OCI-LY7 (cell line): ENCODE results near the gene DEF6. TPM values are rescaled to one million over a fixed set of nuclear protein-coding genes. Genes with fewer than 3 reads are reported as not detected.
"Not testable (repeated sequence)": the region's sequence is repeated elsewhere in the genome, so short reads cannot be mapped to it uniquely, and the experiment has no call there.

Experiments used
- BruUV-seq: library from RNA; stranded (reverse); fragments of 400-500 nt; replicated peaks from 2 replicates; lab custom pipeline; 2021; lab: Mats Ljungman, UMichigan
- CTCF ChIA-PET: fragments of 300-600 bp; sonication (Branson Sonifier 250); formaldehyde crosslinking; loops from one replicate; lab custom pipeline; 2022; ENCODE audit warnings: antibody characterized with exemption; ENCODE audit not compliant: unreplicated experiment; lab: Charles Lee
- POLR2A ChIA-PET: fragments of 300-600 bp; sonication (Branson Sonifier 250); formaldehyde crosslinking; loops from one replicate; lab custom pipeline; 2022; ENCODE audit warnings: antibody characterized with exemption; lab: Charles Lee
- DNase-seq: peaks from one replicate; pipeline ENCODE4 v3.0.0-alpha.2; 2015; ENCODE audit warnings: low spot score
- H2AFZ ChIP-seq: fragments of 200-600 bp; sonication (generic), shearing (Covaris generic); 2 replicates; pipeline ENCODE4 v1.6.1; 2014; ENCODE audit warnings: mild to moderate bottlenecking, antibody characterized with exemption, low read length, moderate library complexity
- H3K27ac ChIP-seq: fragments of 200-600 bp; sonication (generic); 2 replicates; pipeline ENCODE4 v1.5.1; 2014; ENCODE audit warnings: mixed run types, low read depth, mild to moderate bottlenecking, moderate library complexity, low read length, inconsistent platforms; ENCODE audit not compliant: poor library complexity, severe bottlenecking
- H3K36me3 ChIP-seq: fragments of 200-600 bp; sonication (generic); 2 replicates; pipeline ENCODE4 v1.6.1; 2014; ENCODE audit warnings: mild to moderate bottlenecking, antibody characterized with exemption, low read length, moderate library complexity, mixed read lengths; ENCODE audit not compliant: insufficient read depth
- H3K4me1 ChIP-seq: fragments of 200-600 bp; sonication (generic); 2 replicates; pipeline ENCODE4 v1.5.1; 2014; ENCODE audit warnings: mild to moderate bottlenecking, low read length; ENCODE audit not compliant: insufficient read depth, poor library complexity, severe bottlenecking
- H3K4me2 ChIP-seq: fragments of 200-600 bp; sonication (generic); 2 replicates; pipeline ENCODE4 v1.6.1; 2014; ENCODE audit warnings: mild to moderate bottlenecking, low read length
- H3K4me3 ChIP-seq: fragments of 200-600 bp; sonication (generic); 2 replicates; pipeline ENCODE4 v1.5.1; 2014; ENCODE audit warnings: mild to moderate bottlenecking, low read depth, low read length; ENCODE audit not compliant: poor library complexity, severe bottlenecking
- H3K79me2 ChIP-seq: fragments of 200-600 bp; sonication (generic); 2 replicates; pipeline ENCODE4 v1.6.1; 2016; ENCODE audit warnings: low read depth, mild to moderate bottlenecking, low read length, moderate library complexity, mixed read lengths; ENCODE audit not compliant: insufficient read depth
- H3K9me2 ChIP-seq: fragments of 200-600 bp; sonication (generic); 2 replicates; pipeline ENCODE4 v1.6.1; 2016; ENCODE audit warnings: mild to moderate bottlenecking, low read length, mixed read lengths; ENCODE audit not compliant: insufficient read depth
- H3K9me3 ChIP-seq: fragments of 200-600 bp; sonication (generic); 2 replicates; pipeline ENCODE4 v1.6.1; 2014; ENCODE audit warnings: mild to moderate bottlenecking, mixed run types, low read length, mixed read lengths
- H4K20me1 ChIP-seq: fragments of 200-600 bp; sonication (generic); 2 replicates; pipeline ENCODE4 v1.6.1; 2014; ENCODE audit warnings: mild to moderate bottlenecking, antibody characterized with exemption, low read length, moderate library complexity, mixed read lengths; ENCODE audit not compliant: insufficient read depth
- CTCF ChIP-seq: fragments of 200-600 bp; sonication (generic); conservative IDR thresholded peaks from 2 replicates; pipeline ENCODE4 v1.5.1; 2014; ENCODE audit warnings: mild to moderate bottlenecking, antibody characterized with exemption, low read length, moderate library complexity, mixed read lengths
- EZH2phosphoT487 ChIP-seq: fragments of 200-600 bp; sonication (generic); IDR thresholded peaks from 2 replicates; pipeline ENCODE4 v1.6.1; 2018; ENCODE audit warnings: low read depth, borderline replicate concordance, mild to moderate bottlenecking, mixed run types, antibody characterized with exemption, low read length, moderate library complexity, mixed read lengths
- intact Hi-C: fragments of 100-400 bp; cut with micrococcal nuclease; formaldehyde crosslinking; loops from one replicate; pipeline ENCODE4 v1.10.0; 2022; ENCODE audit not compliant: unreplicated experiment
- total RNA-seq, 2 experiments: library from RNA; depleted of rRNA in 1 of 2; stranded (reverse); fragments of >200 nt in 1 of 2; shearing (Covaris generic) in 1 of 2; gene quantifications; 2 replicates each; pipeline ENCODE4 v1.2.3, GENCODE V29; 2014 to 2022

Gene DEF6
- total RNA-seq, 2 experiments from 2014 or later: 53.8 to 56.8 TPM

DNA sequence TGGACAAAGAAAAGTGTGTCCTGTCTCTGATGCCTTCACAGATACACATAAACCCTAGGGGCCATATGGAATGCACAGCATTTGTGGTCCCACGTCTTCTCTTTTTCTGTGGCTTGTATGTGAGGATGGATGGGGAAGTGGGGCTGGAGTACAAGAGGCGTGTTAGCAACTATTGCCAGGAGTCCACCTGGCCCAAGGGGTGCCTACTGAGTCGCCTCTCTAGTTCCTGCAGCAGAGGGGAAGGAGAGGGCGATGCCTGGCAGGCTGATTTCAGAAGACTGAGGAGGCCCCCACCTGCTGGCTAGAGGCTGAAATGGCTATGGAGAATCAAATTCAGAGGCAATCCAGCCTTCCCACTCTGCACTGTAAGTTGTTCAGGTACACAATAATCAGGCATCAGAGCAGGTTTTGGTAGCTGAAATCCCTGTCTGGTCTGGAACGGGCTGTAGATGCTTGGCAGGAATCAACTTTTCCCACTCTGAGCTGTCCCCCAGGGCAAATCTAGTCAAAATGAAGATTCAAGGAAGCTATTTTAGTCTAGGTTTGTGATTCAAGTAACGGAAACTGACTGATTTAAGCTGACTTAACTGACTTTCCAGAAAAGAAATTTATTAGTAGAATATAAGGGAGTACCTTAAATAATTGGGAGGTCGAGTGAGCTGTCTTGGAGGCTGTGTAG, 29.9 kb downstream of the DEF6 start:
- DNase-seq: peak; percentile 83
- H2AFZ ChIP-seq: peak overlapping the region; percentile 72; the same call in 1 of the 2 replicates
- peaks cover 29% of the 10 kb centered on the region for H3K36me3 ChIP-seq
- BruUV-seq: no TSS peak
- peak overlapping the region; percentile 18 for H3K27ac ChIP-seq
- TF ChIP-seq EZH2phosphoT487: no peak
- peak; percentile 87 for TF ChIP-seq CTCF
- H3K4me1 ChIP-seq: peaks cover 20% of the 10 kb centered on the region
- no peaks in the 10 kb centered on the region for H4K20me1 ChIP-seq
- no peak overlapping the region for H3K4me3 ChIP-seq
- H3K79me2 ChIP-seq: no peaks in the 10 kb centered on the region
- peaks cover 15% of the 10 kb centered on the region for H3K9me3 ChIP-seq
- intact Hi-C loops: loop anchor here (1.0 kb wide), 2 partner anchors 24 to 30 kb away; partner anchors contain the start of gene DEF6
- ChIA-PET POLR2A (interaction anchor here (0.6 to 1.4 kb wide), 3 partner anchors 29 to 150 kb away, joined by 4 to 5 read pairs (median 4); partner anchors contain the start of gene DEF6), CTCF (interaction anchor here (1.0 to 1.4 kb wide), 3 partner anchors 24 to 30 kb away, joined by 3 to 19 read pairs (median 4); partner anchors contain the start of gene DEF6)
- peak overlapping the region; percentile 32 for H3K4me2 ChIP-seq
- H3K9me2 ChIP-seq: no peaks in the 10 kb centered on the region

DNA sequence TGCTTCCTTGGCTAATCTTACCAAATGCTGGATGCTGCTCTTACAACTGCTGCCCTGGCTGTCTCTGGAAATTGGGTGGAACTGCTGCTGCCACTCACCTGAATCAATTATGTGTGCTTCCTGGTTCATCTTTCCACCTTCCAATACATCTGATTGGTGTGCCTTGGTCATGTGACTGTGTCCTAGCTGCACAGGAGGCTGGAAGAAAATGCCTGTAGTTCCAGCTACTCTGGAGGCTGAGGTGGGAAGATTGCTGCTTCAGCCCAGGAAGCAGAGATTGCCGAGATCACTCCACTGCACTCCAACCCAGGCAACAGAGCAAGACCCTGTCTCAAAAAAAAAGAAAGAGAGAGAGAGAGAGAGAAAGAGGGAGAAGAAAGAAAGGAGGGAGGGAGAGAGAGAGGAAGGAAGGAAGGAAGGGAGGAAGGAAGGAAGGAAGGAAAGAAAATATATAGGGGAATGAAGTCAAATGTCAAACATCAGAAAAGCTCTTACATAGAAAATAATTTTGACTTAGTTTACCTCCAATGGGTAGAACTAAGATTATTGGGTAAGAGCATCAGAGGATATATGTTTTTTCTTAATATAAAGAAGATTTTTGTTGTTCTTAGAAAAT, 30.6 kb downstream of the DEF6 start:
- no TSS peak for BruUV-seq
- Histone ChIP-seq H3K4me3 (no peak overlapping the region), H3K27ac (peak overlapping the region; percentile 18), H3K9me2 (no peaks in the 10 kb centered on the region), H3K9me3 (peaks cover 15% of the 10 kb centered on the region), H3K4me1 (peaks cover 17% of the 10 kb centered on the region), H3K4me2 (peak overlapping the region; percentile 32; the same call in 1 of the 2 replicates), H3K79me2 (no peaks in the 10 kb centered on the region), H2AFZ (peak overlapping the region; percentile 72; the same call in 1 of the 2 replicates), H3K36me3 (peaks cover 22% of the 10 kb centered on the region), H4K20me1 (no peaks in the 10 kb centered on the region)
- intact Hi-C loops: no loop called here
- CTCF ChIA-PET: interaction anchor here (1.0 to 1.4 kb wide), 3 partner anchors 23 to 31 kb away, joined by 3 to 19 read pairs (median 4); partner anchors contain the start of gene DEF6
- DNase-seq: peak; percentile 53
- POLR2A ChIA-PET: interaction anchor here (0.6 to 1.6 kb wide), 4 partner anchors 17 to 149 kb away, joined by 4 to 5 read pairs (median 4); partner anchors contain the start of gene DEF6
- TF ChIP-seq EZH2phosphoT487 (no peak), CTCF (no peak)

DNA sequence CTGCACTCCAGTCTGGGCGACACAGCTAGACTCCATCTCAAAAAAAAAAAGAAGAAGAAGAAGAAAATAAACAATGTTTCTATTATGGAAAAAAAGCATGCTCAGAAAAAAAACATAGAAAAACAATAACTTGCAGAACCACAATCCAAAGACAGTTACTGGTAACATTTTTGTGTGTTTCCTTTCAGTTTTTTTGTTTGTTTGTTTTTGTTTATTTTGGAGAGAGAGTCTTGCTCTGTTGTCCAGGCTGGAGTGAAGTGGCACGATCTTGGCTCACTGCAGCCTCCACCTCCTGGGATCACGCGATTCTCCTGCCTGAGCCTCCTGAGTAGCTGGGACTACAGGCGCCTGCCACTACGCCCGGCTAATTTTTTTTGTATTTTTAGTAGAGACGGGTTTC, 31.3 kb downstream of the DEF6 start:
- CTCF ChIA-PET: not testable (repeated sequence)

More for the DNA sequence above, 31.3 kb downstream of the DEF6 start:
- Histone ChIP-seq H3K9me3 (peaks cover 15% of the 10 kb centered on the region), H3K4me1 (peaks cover 11% of the 10 kb centered on the region), H3K36me3 (peaks cover 21% of the 10 kb centered on the region)
- POLR2A ChIA-PET: interaction anchor here (1.6 kb wide), 1 partner anchor 18 kb away, joined by 4 read pairs; no protein-coding TSS in a partner anchor
- H3K79me2 ChIP-seq, intact Hi-C loops, DNase-seq, H3K9me2 ChIP-seq, H3K4me3 ChIP-seq, H2AFZ ChIP-seq, BruUV-seq, H3K4me2 ChIP-seq, H4K20me1 ChIP-seq, H3K27ac ChIP-seq: not testable (repeated sequence)
